Esophagus squamous epithelium (tissue), 4 donors: ENCODE data around the gene BNIP1.

Experiments
- CTCF ChIP-seq, 6 experiments: fragments of 450-650 bp in 4 of 6; fragments of 200-600 bp in 2 of 6; sonication (generic) in 2 of 6; IDR thresholded peaks; one replicate each; pipeline ENCODE4 v1.5.1; 2016 to 2019; ENCODE audit warnings: antibody characterized with exemption in 6 of 6, mild to moderate bottlenecking in 4 of 6, moderate library complexity in 4 of 6
- POLR2A ChIP-seq, 4 donors: fragments of 450-650 bp; IDR thresholded peaks; one replicate each; pipeline ENCODE4 v1.6.1; 2017; ENCODE audit warnings: antibody characterized with exemption in 4 of 4, mild to moderate bottlenecking in 4 of 4, moderate library complexity in 3 of 4

DNA sequence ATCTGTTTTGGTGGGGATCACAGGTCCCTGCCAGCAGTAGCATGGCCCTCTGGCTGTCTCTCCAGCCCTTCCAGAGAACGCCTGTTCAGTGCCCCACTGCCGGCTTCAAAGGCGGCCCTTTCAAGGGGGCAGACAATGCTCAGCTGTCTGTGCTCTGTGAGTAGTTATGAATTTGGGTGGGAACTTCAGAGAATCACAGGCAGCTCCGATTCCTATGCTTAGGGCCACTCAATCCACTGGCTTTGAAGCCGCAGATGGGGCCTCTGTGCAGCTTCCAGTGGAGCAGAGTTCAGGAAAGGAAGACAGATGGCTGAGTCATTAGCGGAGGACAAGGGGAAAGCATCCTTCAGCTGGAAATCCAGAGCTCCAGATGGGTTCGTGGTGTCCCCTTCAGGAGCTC is 48.2 kb downstream of the BNIP1 start:
- TF ChIP-seq CTCF (IDR thresholded peaks at IDR 0.05) = no peak
- TF ChIP-seq POLR2A (IDR thresholded peaks at IDR 0.05) = no peak
